GM18498 (cell line): ENCODE data around the gene IMMT.
A peak's percentile ranks its signal among the peaks of the same experiment; 100 is the strongest.

Experiments
- ATAC-seq: cut with Tn5 transposase; IDR thresholded peaks from one replicate; pipeline ENCODE4 v1.9.1; 2021; ENCODE audit warnings: mild to moderate bottlenecking, moderate library complexity; ENCODE audit not compliant: unreplicated experiment

Gene IMMT

GRCh38 chr2:86143926-86144685 is 51.2 kb downstream of the IMMT start:
- no peak for ATAC-seq

GRCh38 chr2:86143307-86143706 is 52.0 kb downstream of the IMMT start:
- no peak for ATAC-seq

DNA sequence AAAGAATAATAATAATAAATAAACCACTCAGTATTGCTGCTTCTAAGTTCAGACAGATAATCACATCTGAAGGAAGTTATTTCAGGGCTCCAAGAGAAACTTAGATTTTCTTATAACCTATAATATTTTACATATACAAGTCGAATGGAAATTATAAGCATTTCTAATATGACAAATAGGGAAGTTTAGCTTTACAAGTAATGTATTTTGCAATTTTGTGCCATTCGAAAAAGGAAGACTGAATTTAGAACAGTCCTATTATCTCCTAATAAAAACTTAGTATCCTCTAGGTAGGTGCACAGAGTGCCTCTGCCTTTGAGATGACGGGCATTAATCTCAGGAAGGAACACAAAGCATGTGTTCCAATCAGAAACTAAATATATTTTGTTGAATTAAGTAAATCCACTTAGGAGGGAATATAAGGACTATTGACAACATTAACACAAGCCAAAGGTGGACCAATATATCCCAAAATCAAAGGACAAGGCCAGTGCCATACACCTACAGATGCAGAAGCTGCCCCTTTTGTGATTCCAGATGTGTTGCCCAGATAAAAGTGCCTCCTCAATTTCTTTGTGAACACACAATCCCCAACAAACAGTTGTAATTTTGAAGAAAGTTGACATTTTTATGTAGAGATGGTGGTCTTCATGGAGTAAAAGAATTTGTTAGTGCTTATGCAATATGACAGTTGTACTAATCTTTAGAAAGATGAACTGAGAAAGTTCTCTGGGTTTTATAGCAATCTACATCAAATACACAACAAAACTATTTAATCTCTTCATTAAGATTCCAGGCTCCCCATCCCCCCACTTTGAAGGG is 52.6 kb downstream of the IMMT start:
- no peak for ATAC-seq

DNA sequence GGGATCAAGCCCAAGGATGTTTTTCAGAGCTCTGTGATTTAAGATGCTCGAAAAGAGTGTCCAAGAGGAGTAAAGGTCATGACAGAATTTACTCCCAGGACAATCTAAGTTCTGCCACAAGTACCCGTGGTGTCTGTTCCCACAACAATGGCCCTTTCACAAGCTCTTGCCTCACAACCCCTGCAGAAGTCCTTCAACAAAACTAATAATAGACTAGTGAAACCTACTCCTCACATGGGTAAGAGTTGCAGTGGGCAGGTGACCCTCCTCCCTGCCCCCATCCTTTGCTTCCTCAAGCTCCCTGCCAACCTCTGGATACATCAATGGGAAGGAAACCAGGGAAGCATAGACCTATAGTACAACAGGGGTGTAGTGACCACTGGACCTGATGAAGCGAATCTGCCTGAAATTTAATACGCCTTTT is 54.3 kb downstream of the IMMT start:
- no peak for ATAC-seq

DNA sequence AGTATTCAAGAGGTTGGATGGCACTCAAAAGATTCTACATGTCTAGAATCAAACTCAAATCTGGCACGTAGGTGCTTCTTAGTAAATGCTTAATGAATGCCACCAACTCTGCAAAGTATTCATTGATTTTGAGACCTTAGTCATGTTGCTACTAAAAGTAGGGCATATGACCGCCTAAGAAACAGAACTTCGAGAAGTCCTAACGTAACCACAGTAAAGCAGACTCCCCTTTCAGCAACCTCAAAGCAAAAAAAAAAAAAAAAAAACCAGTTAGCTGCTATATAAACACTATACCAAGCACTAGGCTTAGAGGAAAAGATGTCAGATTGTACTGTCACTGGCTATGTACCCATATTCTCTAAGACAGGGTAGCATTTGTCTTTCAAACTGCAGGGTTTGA is 55.3 kb downstream of the IMMT start:
- ATAC-seq = no peak

GRCh38 chr2:86138736-86139625 is 56.3 kb downstream of the IMMT start:
- ATAC-seq = no peak

GRCh38 chr2:86136141-86136540 is 59.1 kb downstream of the IMMT start:
- no peak for ATAC-seq

DNA sequence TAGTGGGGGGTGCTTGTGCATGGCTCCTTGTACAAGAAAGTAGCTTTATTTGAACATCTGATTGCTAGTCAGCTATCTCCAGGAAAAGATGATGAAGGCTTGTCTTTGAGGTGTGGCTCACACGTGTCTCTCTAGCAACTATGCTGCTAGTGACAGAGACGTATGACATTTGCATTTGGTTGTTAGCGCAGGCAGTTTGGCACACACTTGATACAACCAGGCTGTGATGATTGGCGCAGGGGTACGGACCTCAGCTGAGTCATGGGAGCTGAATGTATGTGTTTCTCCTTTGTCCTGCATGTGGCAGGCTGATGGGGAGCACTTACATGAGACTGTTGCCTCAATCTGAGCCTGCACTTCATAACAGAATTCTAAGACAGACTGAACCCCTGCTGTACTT is 59.6 kb downstream of the IMMT start:
- no peak for ATAC-seq

DNA sequence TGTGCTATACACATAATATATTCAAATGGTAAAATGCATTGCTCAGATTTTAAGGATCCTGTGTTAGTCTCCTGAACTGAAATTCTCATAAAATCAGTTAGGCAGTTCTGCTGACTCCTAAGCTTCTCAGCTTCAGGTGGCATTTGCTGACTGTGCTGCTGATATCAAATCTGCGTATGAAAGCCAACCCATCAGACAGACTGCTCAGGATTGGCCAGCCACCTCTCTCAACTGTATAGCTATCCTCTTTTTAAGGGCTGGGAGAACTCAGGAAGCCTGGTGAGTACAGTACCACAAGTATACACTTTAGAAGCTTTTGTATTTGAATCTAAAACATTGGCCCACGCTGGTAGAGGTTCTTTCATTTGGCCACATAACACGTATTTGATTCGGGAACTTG is 60.6 kb downstream of the IMMT start:
- ATAC-seq = no peak

DNA sequence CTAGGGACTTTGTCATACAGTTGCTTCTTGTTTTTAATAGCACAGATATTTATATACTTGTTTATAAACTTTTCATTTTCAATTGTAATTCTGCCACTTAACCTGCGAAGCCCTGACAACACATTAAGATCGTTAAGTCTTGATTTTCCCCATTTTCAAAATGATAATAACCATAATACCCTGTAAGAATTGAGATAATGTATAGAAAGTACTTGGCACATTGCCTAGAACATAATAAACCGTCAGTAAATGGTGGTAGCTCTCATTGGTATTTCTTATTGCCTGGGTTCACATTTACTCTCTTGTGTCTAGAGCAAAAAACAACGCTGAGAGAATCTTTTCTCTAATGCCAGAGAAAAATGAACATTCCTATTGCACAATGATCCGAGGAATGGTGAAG is 70.6 kb downstream of the IMMT start:
- no peak for ATAC-seq

GRCh38 chr2:86123328-86123925 is 71.8 kb downstream of the IMMT start:
- no peak for ATAC-seq

- ATAC-seq = no peak
Measured at GRCh38 chr2:86118130-86118529, 77.1 kb downstream of the IMMT start.

GRCh38 chr2:86107031-86107430 is 88.2 kb downstream of the IMMT start:
- ATAC-seq = no peak

GRCh38 chr2:86105969-86106945 is 89.0 kb downstream of the IMMT start, which contains the start of gene PTCD3:
TSS of gene PTCD3 (plus strand) at chr2:86106235. CDS start at chr2:86106248, 13 bp downstream.
- ATAC-seq = peak; percentile 90

DNA sequence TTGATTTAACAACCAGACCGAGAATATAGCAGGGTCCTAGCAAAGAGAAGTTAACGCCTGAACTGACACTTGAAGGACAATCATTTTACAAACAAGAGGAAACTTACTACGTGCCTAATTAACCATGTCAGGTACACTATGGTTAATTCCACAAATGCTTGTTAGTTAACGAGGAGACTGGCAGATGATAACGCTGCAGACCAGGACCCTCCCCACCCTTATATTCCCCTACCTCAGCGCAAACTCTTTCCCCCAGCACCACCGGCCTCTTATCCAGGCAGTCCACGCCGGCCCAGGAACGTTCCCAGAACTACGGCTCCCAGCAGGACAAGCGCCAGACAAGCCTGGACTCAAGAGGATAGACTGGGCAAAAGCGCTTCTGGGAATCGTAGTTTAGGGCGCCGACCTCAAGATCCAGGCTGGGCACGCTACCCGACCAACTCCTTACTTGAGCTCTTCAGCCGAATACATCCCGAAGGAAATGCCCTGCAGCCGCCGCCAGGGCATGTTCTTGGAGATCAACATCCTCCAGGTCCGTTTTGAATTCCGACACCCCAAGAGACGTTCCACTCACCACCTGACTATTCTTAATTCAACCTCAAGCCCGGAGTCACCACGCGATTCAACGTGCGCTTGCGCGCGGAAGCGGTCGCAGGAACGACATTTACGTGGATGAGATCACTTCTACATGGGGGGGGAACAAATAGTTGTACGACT is 89.9 kb downstream of the IMMT start, which contains the start of gene POLR1A:
Gene POLR1A, minus strand, starts transcription at position 635 of the 717 bp plus-strand sequence. Its CDS starts 110 bp downstream, at position 525.
- peak; percentile 77 for ATAC-seq

DNA sequence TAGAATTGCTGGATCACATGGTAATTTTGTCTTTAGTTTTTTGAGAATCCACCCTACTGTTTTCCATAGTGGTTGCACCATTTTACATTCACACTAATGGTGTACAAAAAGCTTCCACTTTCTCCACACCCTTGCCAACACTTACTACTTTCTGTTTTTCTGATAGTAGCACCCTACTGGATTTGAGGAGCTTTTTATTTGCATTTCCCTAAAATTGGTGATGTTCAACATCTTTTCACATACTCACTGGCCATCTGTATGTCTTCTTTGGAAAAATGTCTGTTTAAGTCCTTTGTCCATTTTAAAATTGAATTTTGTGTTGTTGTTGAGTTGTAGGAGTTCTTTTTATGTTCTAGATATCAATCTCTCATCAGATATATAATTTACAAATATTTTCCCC is 93.1 kb downstream of the IMMT start:
- ATAC-seq = no peak

DNA sequence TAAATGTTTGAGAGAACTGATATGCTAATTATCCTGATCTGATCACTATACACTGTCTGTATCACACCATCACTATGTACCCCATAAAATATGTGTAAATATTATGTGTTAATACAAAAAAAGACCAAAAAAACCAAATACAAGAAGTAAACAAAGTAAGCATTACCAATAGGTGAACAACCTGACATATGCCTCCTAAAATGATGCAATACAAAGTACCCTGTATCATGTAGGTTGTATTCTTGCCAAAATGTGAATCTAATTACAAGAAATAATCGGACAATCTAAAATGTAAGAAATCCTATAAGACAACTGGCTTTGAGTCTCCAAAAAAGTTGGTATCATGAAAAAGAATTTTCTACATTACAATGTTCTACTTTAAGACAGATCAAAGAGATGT is 97.3 kb downstream of the IMMT start:
- no peak for ATAC-seq

GRCh38 chr2:86097114-86097896 is 98.0 kb downstream of the IMMT start:
- ATAC-seq = no peak
